ENCODE measurements around the gene PARD3B. TPM values are rescaled to one million over a fixed set of nuclear protein-coding genes. Genes with fewer than 3 reads are reported as not detected.

The PARD3B gene
- total RNA-seq, 1 donor, result 53.1 TPM

- TF ChIP-seq CTCF (IDR thresholded peaks at IDR 0.05; ENCODE audit: insufficient read depth, low read depth, low read length), result no peak
- H3K4me3 ChIP-seq (ENCODE audit: low read depth, low read length), result no peak overlapping the region
- DNase-seq (ENCODE audit: low read depth), result no peak
Measured at GRCh38 chr2:205531489-205532148, 986.3 kb downstream of the PARD3B start.

GRCh38 chr2:205535001-205535400 lies 989.7 kb downstream of the PARD3B start:
- no peak for TF ChIP-seq CTCF (IDR thresholded peaks at IDR 0.05; ENCODE audit: insufficient read depth, low read depth, low read length)
- no peak for DNase-seq (ENCODE audit: low read depth)

GRCh38 chr2:205539603-205540002 lies 994.3 kb downstream of the PARD3B start:
- DNase-seq (ENCODE audit: low read depth), result no peak
- no peak for TF ChIP-seq CTCF (IDR thresholded peaks at IDR 0.05; ENCODE audit: insufficient read depth, low read depth, low read length)
- H3K4me3 ChIP-seq (ENCODE audit: low read depth, low read length), result no peak overlapping the region

More at GRCh38 chr2:205535001-205535400, 989.7 kb downstream of the PARD3B start:
- no peak overlapping the region for H3K4me3 ChIP-seq (ENCODE audit: low read depth, low read length)

GRCh38 chr2:205540036-205540435 lies 994.8 kb downstream of the PARD3B start:
- no peak for DNase-seq (ENCODE audit: low read depth)
- no peak for TF ChIP-seq CTCF (IDR thresholded peaks at IDR 0.05; ENCODE audit: insufficient read depth, low read depth, low read length)
- H3K4me3 ChIP-seq (ENCODE audit: low read depth, low read length), result no peak overlapping the region

GRCh38 chr2:205543262-205543843 lies 998.1 kb downstream of the PARD3B start:
- no peak overlapping the region for H3K4me3 ChIP-seq (ENCODE audit: low read depth, low read length)
- DNase-seq (ENCODE audit: low read depth), result no peak
- no peak for TF ChIP-seq CTCF (IDR thresholded peaks at IDR 0.05; ENCODE audit: insufficient read depth, low read depth, low read length)

GRCh38 chr2:205543937-205544702 lies 998.8 kb downstream of the PARD3B start:
- no peak for DNase-seq (ENCODE audit: low read depth)
- TF ChIP-seq CTCF (IDR thresholded peaks at IDR 0.05; ENCODE audit: insufficient read depth, low read depth, low read length), result no peak
- no peak overlapping the region for H3K4me3 ChIP-seq (ENCODE audit: low read depth, low read length)
